NCI-H524 (cell line): ENCODE measurements around the gene OR2M5.

Source experiments
- DNase-seq, 2 experiments: peaks; one replicate each; lab custom pipeline; 2025; lab: John Stamatoyannopoulos, UW

OR2M5 gene

GRCh38 chr1:248144513-248145198 lies at the start of gene OR2M5:
Gene OR2M5 (plus strand): TSS chr1:248145148. CDS start chr1:248145148, 0 bp downstream.
- DNase-seq, result no peak

GRCh38 chr1:248098529-248098928 lies 46.4 kb upstream of the OR2M5 start:
- DNase-seq, result no peak

GRCh38 chr1:248102847-248103246 lies 42.1 kb upstream of the OR2M5 start:
- DNase-seq, result no peak

GRCh38 chr1:248111157-248111556 lies 33.8 kb upstream of the OR2M5 start:
- no peak for DNase-seq

GRCh38 chr1:248114890-248115289 lies 30.1 kb upstream of the OR2M5 start:
- DNase-seq, result no peak

GRCh38 chr1:248127653-248128052 lies 17.3 kb upstream of the OR2M5 start:
- no peak for DNase-seq

- DNase-seq, result no peak
Measured at GRCh38 chr1:248136811-248137210, 8.1 kb upstream of the OR2M5 start.

- no peak for DNase-seq
Measured at GRCh38 chr1:248140846-248141245, 4.1 kb upstream of the OR2M5 start.

GRCh38 chr1:248143311-248143710 lies 1.6 kb upstream of the OR2M5 start:
- no peak for DNase-seq

- DNase-seq, result no peak
Measured at GRCh38 chr1:248152056-248152827, 7.3 kb downstream of the OR2M5 start.

GRCh38 chr1:248155927-248156326 lies 11.0 kb downstream of the OR2M5 start:
- DNase-seq, result peak in 1 of 2 experiments; percentile 2

- no peak for DNase-seq
Measured at GRCh38 chr1:248158758-248159157, 13.8 kb downstream of the OR2M5 start.

GRCh38 chr1:248164031-248164430 lies 19.1 kb downstream of the OR2M5 start:
- no peak for DNase-seq

GRCh38 chr1:248165186-248165585 lies 20.2 kb downstream of the OR2M5 start:
- no peak for DNase-seq

GRCh38 chr1:248174521-248174920 lies 29.6 kb downstream of the OR2M5 start, which contains the start of gene OR2M2:
Gene OR2M2 (plus strand): TSS chr1:248174821. CDS start chr1:248179986, 5,165 bp downstream.
- DNase-seq, result no peak

- no peak for DNase-seq
Measured at GRCh38 chr1:248183996-248184395, 39.0 kb downstream of the OR2M5 start.

GRCh38 chr1:248187363-248187762 lies 42.4 kb downstream of the OR2M5 start:
- DNase-seq, result no peak

- DNase-seq, result no peak
Measured at GRCh38 chr1:248189026-248189425, 44.1 kb downstream of the OR2M5 start.

- DNase-seq, result no peak
Measured at GRCh38 chr1:248194117-248194516, 49.2 kb downstream of the OR2M5 start.
